ENCODE data around the gene INTU.

GRCh38 chr4:127709456-127709855 is 76.7 kb downstream of the INTU start:
- TF ChIP-seq EP300 (IDR thresholded peaks at IDR 0.05; ENCODE audit: low read depth) (no peak), CTCF (IDR thresholded peaks at IDR 0.05) (no peak), POLR2AphosphoS5 (IDR thresholded peaks at IDR 0.05) (no peak)
